GM12878 (cell line): ENCODE results near the gene TRAF3IP1. TPM values are rescaled to one million over a fixed set of nuclear protein-coding genes. Genes with fewer than 3 reads are reported as not detected.

Experiments
- LARP7 ChIP-seq: fragments of 450-650 bp; IDR thresholded peaks from 2 replicates; pipeline ENCODE4 v1.6.1; 2017; ENCODE audit warnings: mild to moderate bottlenecking
- NFXL1 ChIP-seq: fragments of 450-650 bp; IDR thresholded peaks from 2 replicates; pipeline ENCODE4 v1.6.1; 2017; ENCODE audit warnings: antibody characterized with exemption, mild to moderate bottlenecking, borderline replicate concordance
- RAD21 ChIP-seq: IDR thresholded peaks from 2 replicates; pipeline ENCODE4 v1.6.1; 2011; ENCODE audit warnings: mild to moderate bottlenecking, low read depth, low read length, moderate library complexity; ENCODE audit not compliant: insufficient read depth
- YBX1 ChIP-seq: fragments of 450-650 bp; IDR thresholded peaks from 2 replicates; pipeline ENCODE4 v1.6.1; 2016; ENCODE audit warnings: antibody characterized with exemption
- polyA plus RNA-seq, 11 experiments: library from polyadenylated mRNA; depleted of rRNA in 4 of 11; unstranded in 6 of 11; stranded (reverse) in 5 of 11; fragments of >200 nt; fragmentation: Nextera tagmentation in 4 of 11; fragmentation: Illumina TruSeq in 1 of 11; extraction: Ambion mirVana in 4 of 11; extraction: Trizol in 1 of 11; gene quantifications; 1 replicate in 1 of 11; 2 replicates in 10 of 11; pipeline versions ENCODE4 v1.2.1 to v1.2.3, GENCODE V29; 2011 to 2016; ENCODE audit warnings: inconsistent platforms in 2 of 11, missing spikeins in 2 of 11, low read depth in 1 of 11
- total RNA-seq, 4 experiments: library from RNA; depleted of rRNA in 3 of 4; stranded (reverse); fragments of >200 nt in 3 of 4; fragmentation: Illumina TruSeq in 1 of 4; extraction: Trizol in 1 of 4; gene quantifications; 2 replicates each; pipeline versions ENCODE4 v1.2.1 to v1.2.3, GENCODE V29; 2013 to 2021
- TF ChIP-seq, protein P1 (sequence below): fragments of 450-650 bp; IDR thresholded peaks from 2 replicates; pipeline ENCODE4 v1.6.1; 2017; ENCODE audit warnings: mild to moderate bottlenecking, low read depth, inconsistent platforms; ENCODE audit not compliant: poor library complexity, severe bottlenecking
- TF ChIP-seq, protein P2 (sequence below): IDR thresholded peaks from 2 replicates; pipeline ENCODE4 v1.6.1; 2012; ENCODE audit warnings: improper control_type of control experiment, low read depth, low read length; ENCODE audit not compliant: insufficient replicate concordance

TRAF3IP1 gene
- total and polyA plus RNA-seq, 10 of the 15 experiments (the other 5 are each of a cell fraction or from before 2014, with no cell fraction given) = 1.6 to 7.5 (median 3.6) TPM

DNA sequence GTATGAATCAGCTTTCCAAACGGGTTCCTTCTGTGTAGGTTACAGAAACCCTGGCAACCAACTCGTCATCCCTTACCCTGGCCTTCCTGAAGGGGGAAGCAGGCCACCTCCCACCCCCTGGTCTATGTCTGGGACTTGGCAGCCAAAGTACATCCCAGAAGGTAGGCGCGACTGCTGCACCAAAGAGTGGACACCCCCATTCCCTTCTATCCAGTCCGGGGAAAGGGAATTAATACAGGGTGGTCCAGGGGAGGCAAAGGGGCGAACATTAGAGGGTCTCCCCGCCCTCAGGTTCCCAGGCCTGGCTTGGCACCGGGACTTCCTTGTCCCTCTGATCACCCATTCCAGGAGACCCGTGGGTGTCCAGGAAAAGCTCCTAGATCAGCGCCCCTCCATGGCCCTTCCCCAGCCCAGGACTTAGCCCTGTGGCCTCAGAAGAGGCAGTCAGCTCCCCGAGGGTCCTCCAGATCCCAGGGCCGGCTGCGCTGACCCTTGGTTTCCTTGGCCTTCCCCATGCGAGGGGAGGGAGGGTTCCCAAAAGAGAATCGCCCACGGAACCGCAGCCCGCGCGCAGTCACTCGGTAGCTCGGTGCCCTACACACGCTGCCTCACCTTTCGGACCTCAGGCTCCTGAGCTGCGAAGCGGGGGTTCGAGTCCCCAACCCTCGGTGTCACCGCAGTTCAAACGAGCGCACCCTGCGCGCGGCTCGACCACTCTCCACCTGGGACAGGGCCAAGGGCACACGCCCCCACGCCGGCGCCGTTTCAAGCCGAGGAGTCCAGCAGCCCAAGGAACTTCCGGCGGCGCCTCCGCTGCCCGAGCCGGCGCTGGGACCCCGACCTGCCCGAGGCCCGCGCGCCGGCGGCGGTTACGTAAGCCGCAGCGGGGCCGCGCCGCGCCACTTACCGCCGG lies 32.3 kb upstream of the TRAF3IP1 start, which contains the start of gene PER2 (continued):
- 0 out of 2 replicates have a peak, but pooled peaks have one; percentile 12 for TF ChIP-seq RAD21
- TF ChIP-seq NFXL1 = no peak
- TF ChIP-seq, protein P1, sequence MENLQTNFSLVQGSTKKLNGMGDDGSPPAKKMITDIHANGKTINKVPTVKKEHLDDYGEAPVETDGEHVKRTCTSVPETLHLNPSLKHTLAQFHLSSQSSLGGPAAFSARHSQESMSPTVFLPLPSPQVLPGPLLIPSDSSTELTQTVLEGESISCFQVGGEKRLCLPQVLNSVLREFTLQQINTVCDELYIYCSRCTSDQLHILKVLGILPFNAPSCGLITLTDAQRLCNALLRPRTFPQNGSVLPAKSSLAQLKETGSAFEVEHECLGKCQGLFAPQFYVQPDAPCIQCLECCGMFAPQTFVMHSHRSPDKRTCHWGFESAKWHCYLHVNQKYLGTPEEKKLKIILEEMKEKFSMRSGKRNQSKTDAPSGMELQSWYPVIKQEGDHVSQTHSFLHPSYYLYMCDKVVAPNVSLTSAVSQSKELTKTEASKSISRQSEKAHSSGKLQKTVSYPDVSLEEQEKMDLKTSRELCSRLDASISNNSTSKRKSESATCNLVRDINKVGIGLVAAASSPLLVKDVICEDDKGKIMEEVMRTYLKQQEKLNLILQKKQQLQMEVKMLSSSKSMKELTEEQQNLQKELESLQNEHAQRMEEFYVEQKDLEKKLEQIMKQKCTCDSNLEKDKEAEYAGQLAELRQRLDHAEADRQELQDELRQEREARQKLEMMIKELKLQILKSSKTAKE = no peak
- TF ChIP-seq, protein P2, sequence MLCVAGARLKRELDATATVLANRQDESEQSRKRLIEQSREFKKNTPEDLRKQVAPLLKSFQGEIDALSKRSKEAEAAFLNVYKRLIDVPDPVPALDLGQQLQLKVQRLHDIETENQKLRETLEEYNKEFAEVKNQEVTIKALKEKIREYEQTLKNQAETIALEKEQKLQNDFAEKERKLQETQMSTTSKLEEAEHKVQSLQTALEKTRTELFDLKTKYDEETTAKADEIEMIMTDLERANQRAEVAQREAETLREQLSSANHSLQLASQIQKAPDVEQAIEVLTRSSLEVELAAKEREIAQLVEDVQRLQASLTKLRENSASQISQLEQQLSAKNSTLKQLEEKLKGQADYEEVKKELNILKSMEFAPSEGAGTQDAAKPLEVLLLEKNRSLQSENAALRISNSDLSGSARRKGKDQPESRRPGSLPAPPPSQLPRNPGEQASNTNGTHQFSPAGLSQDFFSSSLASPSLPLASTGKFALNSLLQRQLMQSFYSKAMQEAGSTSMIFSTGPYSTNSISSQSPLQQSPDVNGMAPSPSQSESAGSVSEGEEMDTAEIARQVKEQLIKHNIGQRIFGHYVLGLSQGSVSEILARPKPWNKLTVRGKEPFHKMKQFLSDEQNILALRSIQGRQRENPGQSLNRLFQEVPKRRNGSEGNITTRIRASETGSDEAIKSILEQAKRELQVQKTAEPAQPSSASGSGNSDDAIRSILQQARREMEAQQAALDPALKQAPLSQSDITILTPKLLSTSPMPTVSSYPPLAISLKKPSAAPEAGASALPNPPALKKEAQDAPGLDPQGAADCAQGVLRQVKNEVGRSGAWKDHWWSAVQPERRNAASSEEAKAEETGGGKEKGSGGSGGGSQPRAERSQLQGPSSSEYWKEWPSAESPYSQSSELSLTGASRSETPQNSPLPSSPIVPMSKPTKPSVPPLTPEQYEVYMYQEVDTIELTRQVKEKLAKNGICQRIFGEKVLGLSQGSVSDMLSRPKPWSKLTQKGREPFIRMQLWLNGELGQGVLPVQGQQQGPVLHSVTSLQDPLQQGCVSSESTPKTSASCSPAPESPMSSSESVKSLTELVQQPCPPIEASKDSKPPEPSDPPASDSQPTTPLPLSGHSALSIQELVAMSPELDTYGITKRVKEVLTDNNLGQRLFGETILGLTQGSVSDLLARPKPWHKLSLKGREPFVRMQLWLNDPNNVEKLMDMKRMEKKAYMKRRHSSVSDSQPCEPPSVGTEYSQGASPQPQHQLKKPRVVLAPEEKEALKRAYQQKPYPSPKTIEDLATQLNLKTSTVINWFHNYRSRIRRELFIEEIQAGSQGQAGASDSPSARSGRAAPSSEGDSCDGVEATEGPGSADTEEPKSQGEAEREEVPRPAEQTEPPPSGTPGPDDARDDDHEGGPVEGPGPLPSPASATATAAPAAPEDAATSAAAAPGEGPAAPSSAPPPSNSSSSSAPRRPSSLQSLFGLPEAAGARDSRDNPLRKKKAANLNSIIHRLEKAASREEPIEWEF = no peak
- TF ChIP-seq LARP7 = peak; percentile 53
- no peak for TF ChIP-seq YBX1
